ENCODE measurements around the gene PTOV1.

The PTOV1 gene

GRCh38 chr19:49877020-49877878 lies 26.3 kb downstream of the PTOV1 start, which contains the start of the genes AKT1S1 and TBC1D17:
AKT1S1 (minus strand) TSS chr19:49877355; CDS start chr19:49873295, 4,060 bp downstream.
TBC1D17 (plus strand) TSS chr19:49877702; CDS start chr19:49877724, 22 bp downstream.
- peak; percentile 99 for DNase-seq

DNA sequence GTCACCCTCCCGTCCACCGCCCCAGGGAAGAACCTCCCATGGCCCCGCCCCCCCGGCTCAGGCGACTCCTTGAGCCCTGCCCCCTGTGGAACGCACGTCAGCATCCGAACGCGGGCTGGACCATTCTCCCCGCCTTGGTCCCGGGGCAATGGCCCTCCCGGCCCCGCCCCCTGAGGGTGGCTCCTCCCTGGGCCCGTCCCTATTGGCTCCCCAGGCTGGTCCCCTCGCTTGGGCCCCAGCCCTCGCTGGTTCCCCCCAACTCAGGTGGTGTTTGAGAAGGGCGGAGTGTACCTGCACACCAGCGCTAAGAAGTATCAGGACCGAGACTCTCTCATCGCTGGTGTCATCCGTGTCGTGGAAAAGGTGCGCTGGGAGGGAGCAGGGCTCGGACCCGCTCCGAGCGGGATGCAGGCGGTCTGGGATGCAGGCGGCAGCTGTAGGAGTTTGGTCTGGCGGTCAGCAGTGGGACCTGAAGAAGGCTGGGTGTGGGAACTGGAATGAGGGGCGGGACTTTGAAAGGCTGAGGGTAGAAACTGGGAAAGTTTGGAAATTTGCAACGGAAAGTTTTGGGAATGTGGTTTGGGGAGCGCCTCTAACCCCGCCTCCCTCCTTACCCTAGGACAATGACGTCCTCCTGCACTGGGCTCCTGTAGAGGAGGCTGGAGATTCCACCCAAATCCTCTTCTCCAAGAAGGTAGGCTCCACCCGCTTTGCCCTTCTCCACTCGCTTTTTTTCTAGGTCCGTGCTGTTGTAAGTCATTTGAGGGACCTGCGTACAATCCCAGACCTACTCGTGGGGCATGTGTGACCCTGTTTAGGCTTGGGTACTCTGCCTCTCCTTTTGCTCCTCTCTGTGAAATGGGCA lies 27.2 kb downstream of the PTOV1 start:
- no peak for DNase-seq

- no peak for DNase-seq
Measured at GRCh38 chr19:49878744-49879070, 27.7 kb downstream of the PTOV1 start.

DNA sequence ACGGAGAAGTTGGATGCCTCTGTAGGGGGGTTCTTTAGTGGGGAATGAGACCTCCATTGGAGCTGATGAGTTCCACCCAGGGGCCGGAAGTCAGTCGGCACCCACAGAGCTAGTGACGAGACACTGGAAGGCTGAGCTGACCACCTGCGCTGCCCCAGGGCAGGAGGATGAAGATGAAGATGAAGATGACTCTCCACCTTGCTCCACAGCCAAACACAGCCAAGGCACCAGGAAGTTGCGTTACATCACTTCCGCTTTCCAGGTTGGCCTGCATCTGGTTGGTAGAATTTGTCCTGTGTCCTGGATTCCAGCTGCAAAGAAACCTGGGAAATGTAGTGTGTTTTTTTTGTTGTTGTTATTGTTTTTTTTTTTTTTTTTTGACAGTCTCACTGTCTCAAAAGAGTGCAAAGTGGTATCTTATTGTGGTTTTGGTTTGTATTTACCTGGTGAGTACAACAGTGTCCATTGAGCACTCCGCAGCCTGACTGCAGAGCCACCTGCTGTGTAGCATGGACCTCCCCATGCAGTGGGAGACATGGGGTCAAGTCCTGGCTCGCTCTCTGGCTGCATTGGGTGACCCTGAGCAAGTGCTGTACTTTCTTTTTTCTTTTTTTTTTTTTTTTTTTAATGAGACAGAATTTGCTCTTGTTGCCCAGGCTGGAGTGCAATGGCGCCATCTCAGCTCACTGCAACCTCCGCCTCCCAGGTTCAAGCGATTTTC lies 28.4 kb downstream of the PTOV1 start:
- no peak for DNase-seq

GRCh38 chr19:49880162-49880869 lies 29.4 kb downstream of the PTOV1 start:
- DNase-seq: no peak

DNA sequence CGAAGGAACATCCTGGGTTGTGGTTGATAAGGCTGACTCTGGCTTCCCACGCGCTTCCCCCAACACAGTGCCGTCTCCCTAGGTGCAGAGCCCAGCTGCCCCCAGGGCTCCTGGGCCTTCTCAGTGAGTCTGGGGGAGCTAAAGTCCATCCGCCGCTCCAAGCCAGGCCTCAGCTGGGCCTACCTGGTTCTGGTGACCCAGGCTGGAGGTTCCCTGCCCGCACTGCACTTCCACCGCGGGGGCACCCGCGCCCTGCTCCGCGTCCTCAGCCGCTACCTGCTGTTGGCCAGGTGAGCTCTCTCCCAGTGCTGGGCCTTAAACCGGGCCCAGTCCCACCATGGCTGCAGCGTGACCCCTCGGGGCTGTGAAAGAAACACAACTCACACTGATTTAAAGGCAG lies 30.2 kb downstream of the PTOV1 start:
- no peak for DNase-seq

- DNase-seq: no peak
Measured at GRCh38 chr19:49881672-49882394, 30.9 kb downstream of the PTOV1 start.

DNA sequence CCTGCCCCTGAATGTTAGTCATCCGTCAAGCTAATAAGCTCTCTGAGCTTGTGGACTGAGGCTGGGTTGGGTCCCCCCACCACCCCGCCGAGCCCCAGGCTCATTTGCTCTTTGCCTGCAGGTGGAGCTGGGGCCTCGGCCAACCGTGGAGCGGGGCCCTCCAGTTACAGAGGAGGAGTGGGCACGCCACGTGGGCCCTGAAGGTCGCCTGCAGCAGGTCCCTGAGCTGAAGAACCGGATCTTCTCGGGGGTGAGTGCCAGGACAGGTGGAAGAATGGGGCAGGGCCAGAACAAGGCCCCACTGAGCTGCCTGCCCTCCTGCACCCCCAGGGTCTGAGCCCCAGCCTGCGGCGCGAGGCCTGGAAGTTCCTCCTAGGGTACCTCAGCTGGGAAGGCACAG lies 31.7 kb downstream of the PTOV1 start:
- no peak for DNase-seq

DNA sequence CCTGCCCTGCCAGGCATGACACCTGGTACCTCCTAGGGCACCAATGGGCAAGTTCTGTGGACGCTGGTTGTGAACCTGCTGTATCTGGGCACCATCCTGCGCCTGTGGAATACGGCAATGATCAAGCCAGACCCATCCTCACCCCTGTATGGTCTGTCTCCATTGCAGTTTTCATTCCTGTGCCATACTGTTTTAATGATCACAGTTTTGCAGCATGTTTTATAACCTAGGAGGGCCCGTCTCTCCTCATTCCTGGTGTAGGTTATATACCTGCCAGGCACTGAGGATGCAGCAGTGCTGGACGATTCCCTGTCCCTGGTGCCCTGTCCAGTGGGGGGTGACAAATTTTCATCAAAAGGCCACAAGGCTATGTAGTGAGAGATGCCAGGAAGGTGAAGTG lies 32.1 kb downstream of the PTOV1 start:
- no peak for DNase-seq

DNA sequence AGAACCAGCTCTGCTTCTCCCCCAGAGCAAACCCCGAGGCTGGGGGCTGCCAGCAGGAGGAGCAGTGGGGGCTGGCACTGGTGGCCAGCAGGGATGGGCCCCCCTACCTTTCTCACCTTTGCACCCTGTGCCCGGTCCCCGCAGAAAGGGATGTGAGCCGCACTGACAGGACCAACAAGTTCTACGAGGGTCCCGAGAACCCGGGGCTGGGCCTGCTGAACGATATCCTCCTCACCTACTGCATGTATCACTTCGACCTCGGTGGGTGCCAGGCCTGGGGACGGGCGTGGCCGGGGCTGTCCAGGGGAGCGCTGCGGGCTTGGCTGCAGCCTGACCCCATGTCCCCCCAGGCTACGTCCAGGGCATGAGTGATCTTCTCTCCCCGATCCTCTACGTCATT lies 33.1 kb downstream of the PTOV1 start:
- DNase-seq: no peak

DNA sequence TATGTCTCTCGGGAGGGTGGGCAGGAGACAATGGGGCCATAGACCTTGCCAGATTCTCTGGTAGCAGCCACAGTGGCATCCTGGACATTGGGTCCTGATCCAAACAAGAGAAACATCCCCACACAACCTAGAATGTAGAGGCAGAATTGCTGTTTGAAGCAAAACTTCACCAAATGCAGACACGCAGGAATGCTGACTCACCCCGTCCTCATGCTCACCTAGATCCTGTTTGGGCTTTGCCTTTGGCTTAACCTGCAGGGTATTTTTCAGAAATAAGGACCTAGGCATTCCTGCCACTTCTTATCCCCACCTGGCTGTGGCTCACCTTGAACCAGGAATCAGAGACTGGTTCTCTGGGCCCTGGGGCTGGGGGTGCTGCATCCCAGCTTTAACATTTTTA lies 33.8 kb downstream of the PTOV1 start:
- DNase-seq: no peak

DNA sequence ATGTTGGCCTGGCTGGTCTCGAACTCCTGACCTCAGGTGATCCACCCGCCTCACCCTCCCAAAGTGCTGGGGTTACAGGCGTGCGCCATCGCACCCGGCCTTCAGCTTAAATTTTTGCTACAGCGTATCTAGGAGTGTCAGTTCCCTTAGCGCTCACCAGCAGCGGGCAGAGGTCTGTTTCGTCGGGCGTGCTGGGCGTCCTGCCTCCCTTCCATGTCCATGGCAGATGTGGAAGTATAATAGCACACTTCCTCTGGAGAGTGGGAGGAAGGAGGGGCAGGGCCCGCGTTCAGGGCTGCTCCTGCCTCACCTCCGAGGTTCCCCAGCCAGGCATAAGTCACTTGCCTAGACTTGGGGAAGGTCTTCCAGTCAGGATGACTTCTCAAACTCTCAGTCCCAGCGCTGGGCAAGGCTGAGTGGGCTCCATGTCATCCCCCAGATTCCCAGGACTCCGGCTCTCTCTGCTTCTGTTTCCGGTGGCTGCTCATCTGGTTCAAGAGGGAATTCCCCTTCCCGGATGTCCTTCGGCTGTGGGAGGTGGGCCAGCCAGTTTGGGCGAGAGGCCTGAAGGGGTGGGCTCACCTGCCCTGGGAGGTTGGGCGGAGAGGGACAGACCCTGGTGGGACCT lies 36.2 kb downstream of the PTOV1 start:
- DNase-seq: no peak

DNA sequence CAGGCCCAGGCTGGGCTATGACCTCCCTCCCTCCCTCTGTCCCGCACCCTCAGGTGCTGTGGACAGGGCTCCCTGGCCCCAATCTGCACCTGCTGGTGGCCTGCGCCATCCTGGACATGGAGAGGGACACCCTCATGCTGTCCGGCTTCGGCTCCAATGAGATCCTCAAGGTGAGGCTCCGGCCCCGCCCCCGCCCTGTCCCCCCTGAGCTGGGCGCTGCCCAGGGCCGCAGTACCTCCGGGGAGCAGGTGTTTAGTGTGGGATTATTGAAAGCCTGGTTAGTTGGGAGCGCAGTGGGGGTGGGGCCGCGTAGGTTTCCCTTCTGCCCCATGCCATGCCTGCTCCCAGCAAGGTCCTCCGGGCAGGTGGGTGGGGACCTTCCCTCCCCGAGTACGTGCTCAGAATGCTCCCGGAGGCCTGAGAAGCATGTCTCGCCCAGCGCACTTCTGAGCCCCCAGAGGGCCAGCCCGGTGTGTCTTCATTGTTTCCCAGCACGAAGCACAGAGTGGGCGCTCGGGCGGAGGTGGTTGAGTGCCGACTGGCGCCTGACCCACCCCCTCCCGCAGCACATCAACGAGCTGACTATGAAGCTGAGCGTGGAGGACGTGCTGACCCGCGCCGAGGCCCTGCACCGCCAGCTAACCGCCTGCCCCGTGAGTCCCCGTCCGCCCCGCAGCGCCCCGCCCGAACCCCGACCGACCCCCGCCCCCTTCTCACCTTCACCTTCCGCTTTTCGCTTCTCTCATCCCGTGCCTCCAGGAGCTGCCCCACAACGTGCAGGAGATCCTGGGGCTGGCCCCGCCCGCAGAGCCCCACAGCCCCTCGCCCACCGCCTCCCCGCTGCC lies 36.9 kb downstream of the PTOV1 start:
- DNase-seq: peak; percentile 3

DNA sequence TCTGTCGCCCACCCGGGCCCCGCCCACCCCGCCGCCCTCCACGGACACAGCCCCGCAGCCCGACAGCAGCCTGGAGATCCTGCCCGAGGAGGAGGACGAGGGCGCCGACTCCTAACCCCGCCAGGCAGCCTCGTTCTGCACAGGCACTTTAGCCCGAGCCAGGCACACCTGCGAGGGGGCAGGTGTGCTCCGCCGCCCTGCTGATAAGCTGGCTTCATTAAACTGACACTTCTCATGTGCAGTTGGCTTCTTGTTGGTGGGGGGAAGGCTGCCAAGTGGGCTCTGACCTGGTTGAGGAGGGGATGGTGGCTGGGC lies 37.5 kb downstream of the PTOV1 start:
- DNase-seq: peak; percentile 13

- no peak for DNase-seq
Measured at GRCh38 chr19:49889038-49889686, 38.2 kb downstream of the PTOV1 start.

- DNase-seq: no peak
Measured at GRCh38 chr19:49889687-49890348, 38.9 kb downstream of the PTOV1 start.

- DNase-seq: peak; percentile 4
Measured at GRCh38 chr19:49890349-49891311, 39.7 kb downstream of the PTOV1 start.

DNA sequence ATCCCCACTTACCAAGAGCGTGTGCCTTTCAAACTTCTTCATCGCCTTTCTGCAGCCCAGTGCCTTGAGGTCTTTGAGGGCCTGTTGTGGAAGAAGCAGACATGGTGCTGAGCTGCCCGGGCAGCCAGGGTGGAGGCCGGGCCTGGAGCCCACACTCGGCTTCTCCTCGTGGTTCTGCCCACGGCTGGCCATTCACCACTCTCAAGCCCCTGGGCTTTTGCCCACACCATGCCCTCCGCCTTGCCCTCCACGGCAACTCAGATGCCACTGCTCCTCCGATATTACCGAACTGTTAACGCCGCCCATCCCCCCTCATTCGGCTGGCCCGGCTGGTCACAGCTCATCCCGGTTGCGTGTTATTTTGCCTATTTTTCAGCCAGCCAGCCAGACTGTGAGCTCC lies 40.4 kb downstream of the PTOV1 start:
- DNase-seq: no peak
